HG02852 (cell line): Measurements from ENCODE around the gene PHB1.

Source experiments
- ATAC-seq: cut with Tn5 transposase; IDR thresholded peaks from one replicate; pipeline ENCODE4 v1.9.1; 2021; ENCODE audit warnings: mild to moderate bottlenecking, moderate library complexity; ENCODE audit not compliant: unreplicated experiment

Gene PHB1

GRCh38 chr17:49357516-49357915 is 57.2 kb downstream of the PHB1 start:
- no peak for ATAC-seq

- ATAC-seq: no peak
These were observed 58.4 kb downstream of the PHB1 start for GRCh38 chr17:49356320-49356719.
